Loucy (cell line): ENCODE data around the gene EIF2S1.

Experiments used
- EZH2phosphoT487 ChIP-seq: fragments of 200-600 bp; IDR thresholded peaks from 2 replicates; pipeline ENCODE4 v1.6.1; 2018; ENCODE audit warnings: antibody characterized with exemption, mild to moderate bottlenecking, moderate library complexity, borderline replicate concordance
- TF ChIP-seq, protein P1 (sequence below): fragments of 200-600 bp; sonication (generic); conservative IDR thresholded peaks from 2 replicates; pipeline ENCODE4 v1.5.1; 2014; ENCODE audit warnings: mild to moderate bottlenecking, antibody characterized with exemption, low read length

DNA sequence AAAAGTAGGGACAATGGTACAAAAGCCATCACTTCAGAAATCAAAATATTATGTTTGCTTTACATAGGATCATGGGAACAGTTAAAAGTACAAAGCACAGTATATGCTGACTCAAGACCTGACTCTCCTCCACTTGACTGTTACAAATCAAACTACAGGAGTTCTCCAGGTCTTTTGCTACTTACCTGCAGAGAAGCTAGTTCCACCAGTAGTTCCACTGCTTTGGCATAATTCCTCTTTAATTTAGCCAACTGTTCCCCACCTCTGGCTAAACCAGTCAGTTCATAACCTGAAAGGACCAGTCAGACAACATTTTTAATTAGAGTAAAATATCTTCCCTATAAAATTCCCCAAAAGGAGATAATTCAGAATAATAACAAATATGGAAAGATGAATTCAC is 14.5 kb upstream of the EIF2S1 start:
- TF ChIP-seq, protein P1, sequence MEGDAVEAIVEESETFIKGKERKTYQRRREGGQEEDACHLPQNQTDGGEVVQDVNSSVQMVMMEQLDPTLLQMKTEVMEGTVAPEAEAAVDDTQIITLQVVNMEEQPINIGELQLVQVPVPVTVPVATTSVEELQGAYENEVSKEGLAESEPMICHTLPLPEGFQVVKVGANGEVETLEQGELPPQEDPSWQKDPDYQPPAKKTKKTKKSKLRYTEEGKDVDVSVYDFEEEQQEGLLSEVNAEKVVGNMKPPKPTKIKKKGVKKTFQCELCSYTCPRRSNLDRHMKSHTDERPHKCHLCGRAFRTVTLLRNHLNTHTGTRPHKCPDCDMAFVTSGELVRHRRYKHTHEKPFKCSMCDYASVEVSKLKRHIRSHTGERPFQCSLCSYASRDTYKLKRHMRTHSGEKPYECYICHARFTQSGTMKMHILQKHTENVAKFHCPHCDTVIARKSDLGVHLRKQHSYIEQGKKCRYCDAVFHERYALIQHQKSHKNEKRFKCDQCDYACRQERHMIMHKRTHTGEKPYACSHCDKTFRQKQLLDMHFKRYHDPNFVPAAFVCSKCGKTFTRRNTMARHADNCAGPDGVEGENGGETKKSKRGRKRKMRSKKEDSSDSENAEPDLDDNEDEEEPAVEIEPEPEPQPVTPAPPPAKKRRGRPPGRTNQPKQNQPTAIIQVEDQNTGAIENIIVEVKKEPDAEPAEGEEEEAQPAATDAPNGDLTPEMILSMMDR: no peak
- no peak for TF ChIP-seq EZH2phosphoT487
